Breast epithelium (tissue), 4 donors: ENCODE results near the gene ADIRF. TPM values are rescaled to one million over a fixed set of nuclear protein-coding genes. Genes with fewer than 3 reads are reported as not detected.
"Not testable (repeated sequence)": the region's sequence is repeated elsewhere in the genome, so short reads cannot be mapped to it uniquely, and the experiment has no call there.

Experiments used
- DNase-seq, 2 donors: peaks; one replicate each; pipeline ENCODE4 v3.0.0-alpha.2; 2019; ENCODE audit warnings: low spot score in 2 of 2
- H3K27ac ChIP-seq, 2 donors: fragments of 200-600 bp; sonication (generic) in 1 of 2; one replicate each; pipeline ENCODE4 v1.5.1; 2016 to 2019; ENCODE audit warnings: mild to moderate bottlenecking in 1 of 2
- H3K27me3 ChIP-seq, 2 donors: fragments of 200-600 bp; sonication (generic) in 1 of 2; one replicate each; pipeline versions ENCODE4 v1.5.1 to v1.6.0; 2017 to 2019; ENCODE audit warnings: control low read depth in 1 of 2, mild to moderate bottlenecking in 1 of 2
- H3K36me3 ChIP-seq: fragments of 200-600 bp; one replicate; pipeline ENCODE4 v1.5.1; 2019
- H3K4me1 ChIP-seq, 2 donors: fragments of 200-600 bp; sonication (generic); one replicate each; pipeline ENCODE4 v1.5.1; 2016 to 2019; ENCODE audit warnings: control low read depth in 1 of 2
- H3K4me3 ChIP-seq, 3 donors: fragments of 200-600 bp; sonication (generic); 1 replicate in 2 of 3; 2 replicates in 1 of 3; pipeline ENCODE4 v1.5.1; 2016 to 2019; ENCODE audit warnings: mild to moderate bottlenecking in 3 of 3, moderate library complexity in 2 of 3
- H3K9me3 ChIP-seq, 2 donors: fragments of 200-600 bp; sonication (generic) in 1 of 2; one replicate each; pipeline ENCODE4 v1.5.1; 2016 to 2019; ENCODE audit warnings: control low read depth in 1 of 2
- intact Hi-C: fragments of 100-400 bp; cut with DNase I; formaldehyde crosslinking; loops from one replicate; pipeline ENCODE4 v1.15.1; 2023; ENCODE audit warnings: low total_unique reads
- total RNA-seq, 3 donors: library from RNA; depleted of rRNA; stranded (reverse); fragments of >200 nt; gene quantifications; one replicate each; pipeline ENCODE4 v1.1.0, GENCODE V29; 2016

Gene ADIRF
- total RNA-seq, 3 donors from 2014 or later = 204 to 1,074 (median 288) TPM

GRCh38 chr10:87019504-87019903, 51.2 kb downstream of the ADIRF start:
- H3K9me3 ChIP-seq, H3K4me3 ChIP-seq, H3K4me1 ChIP-seq, H3K27ac ChIP-seq, intact Hi-C loops, H3K27me3 ChIP-seq, DNase-seq, H3K36me3 ChIP-seq: not testable (repeated sequence)

GRCh38 chr10:87020056-87020455, 51.8 kb downstream of the ADIRF start, which contains the start of gene FAM25A:
TSS of gene FAM25A (plus strand) at chr10:87020294. CDS start at chr10:87020325, 31 bp downstream.
- intact Hi-C loops = loop anchor here (10.0 kb wide), 1 partner anchor 1995 kb away; no protein-coding TSS in a partner anchor
- H3K4me1 ChIP-seq, DNase-seq, H3K27ac ChIP-seq, H3K36me3 ChIP-seq, H3K4me3 ChIP-seq, H3K27me3 ChIP-seq, H3K9me3 ChIP-seq: not testable (repeated sequence)

Other genes starting within 250 kb of the ADIRF start
- 10 to 100 TPM; 49.8 to 87.2 (median 57.4) TPM for gene BMPR1A, start 211.9 kb upstream of the ADIRF start, total RNA-seq
- 10 to 100 TPM; 23.0 to 60.3 (median 32.6) TPM for gene MMRN2, start 10.9 kb upstream of the ADIRF start, total RNA-seq
- gene SNCG, start 9.9 kb upstream of the ADIRF start, total RNA-seq = 100 to 1,000 TPM in 1 of 3 donors, 10 to 100 TPM in 2; 52.1 to 255 (median 53.7) TPM
- not detected for gene FAM25A, start 51.8 kb downstream of the ADIRF start, total RNA-seq
- gene GLUD1, start 126.4 kb downstream of the ADIRF start, total RNA-seq = 100 to 1,000 TPM; 171 to 210 (median 174) TPM
- 10 to 100 TPM; 35.1 to 36.7 (median 35.7) TPM for gene SHLD2, start 126.7 kb downstream of the ADIRF start, total RNA-seq